ENCODE results near the gene TXNRD3. TPM values are rescaled to one million over a fixed set of nuclear protein-coding genes. Genes with fewer than 3 reads are reported as not detected.

TXNRD3 gene
- total RNA-seq, 4 donors from 2014 or later: 7.8 to 14.7 (median 9.4) TPM

DNA sequence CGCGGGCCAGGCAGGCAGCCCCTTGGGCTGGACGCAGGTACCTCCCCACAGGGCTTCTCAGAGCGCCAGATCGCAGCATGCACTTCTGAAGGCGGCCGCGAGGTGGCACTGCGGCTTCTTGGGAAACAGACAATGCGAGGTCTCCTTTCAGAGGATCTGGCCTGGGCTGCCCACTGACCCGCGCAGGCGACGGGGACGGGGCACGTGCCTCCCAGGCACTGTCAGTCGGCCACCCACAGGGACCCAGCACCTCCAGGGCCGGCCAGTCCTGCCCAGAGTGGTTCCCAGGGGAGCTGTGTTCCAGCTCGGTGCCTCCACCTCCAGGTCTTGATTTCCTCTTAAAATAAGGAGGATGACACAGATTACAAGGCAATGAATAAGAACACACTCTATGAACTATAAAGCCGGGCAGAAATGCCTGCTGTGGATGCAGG, 24.4 kb upstream of the TXNRD3 start:
- no peak for TF ChIP-seq POLR2A (IDR thresholded peaks at IDR 0.05)
- TF ChIP-seq, protein P1, sequence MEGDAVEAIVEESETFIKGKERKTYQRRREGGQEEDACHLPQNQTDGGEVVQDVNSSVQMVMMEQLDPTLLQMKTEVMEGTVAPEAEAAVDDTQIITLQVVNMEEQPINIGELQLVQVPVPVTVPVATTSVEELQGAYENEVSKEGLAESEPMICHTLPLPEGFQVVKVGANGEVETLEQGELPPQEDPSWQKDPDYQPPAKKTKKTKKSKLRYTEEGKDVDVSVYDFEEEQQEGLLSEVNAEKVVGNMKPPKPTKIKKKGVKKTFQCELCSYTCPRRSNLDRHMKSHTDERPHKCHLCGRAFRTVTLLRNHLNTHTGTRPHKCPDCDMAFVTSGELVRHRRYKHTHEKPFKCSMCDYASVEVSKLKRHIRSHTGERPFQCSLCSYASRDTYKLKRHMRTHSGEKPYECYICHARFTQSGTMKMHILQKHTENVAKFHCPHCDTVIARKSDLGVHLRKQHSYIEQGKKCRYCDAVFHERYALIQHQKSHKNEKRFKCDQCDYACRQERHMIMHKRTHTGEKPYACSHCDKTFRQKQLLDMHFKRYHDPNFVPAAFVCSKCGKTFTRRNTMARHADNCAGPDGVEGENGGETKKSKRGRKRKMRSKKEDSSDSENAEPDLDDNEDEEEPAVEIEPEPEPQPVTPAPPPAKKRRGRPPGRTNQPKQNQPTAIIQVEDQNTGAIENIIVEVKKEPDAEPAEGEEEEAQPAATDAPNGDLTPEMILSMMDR (IDR thresholded peaks at IDR 0.05): peak; percentile 77 to 99 (median 89)
- intact Hi-C loops (cut with DNase I): loop anchor here (10.0 kb wide), 1 partner anchor 305 kb away; the partner anchor contains the start of gene PLXNA1
- no peak overlapping the region for H3K27ac ChIP-seq

DNA sequence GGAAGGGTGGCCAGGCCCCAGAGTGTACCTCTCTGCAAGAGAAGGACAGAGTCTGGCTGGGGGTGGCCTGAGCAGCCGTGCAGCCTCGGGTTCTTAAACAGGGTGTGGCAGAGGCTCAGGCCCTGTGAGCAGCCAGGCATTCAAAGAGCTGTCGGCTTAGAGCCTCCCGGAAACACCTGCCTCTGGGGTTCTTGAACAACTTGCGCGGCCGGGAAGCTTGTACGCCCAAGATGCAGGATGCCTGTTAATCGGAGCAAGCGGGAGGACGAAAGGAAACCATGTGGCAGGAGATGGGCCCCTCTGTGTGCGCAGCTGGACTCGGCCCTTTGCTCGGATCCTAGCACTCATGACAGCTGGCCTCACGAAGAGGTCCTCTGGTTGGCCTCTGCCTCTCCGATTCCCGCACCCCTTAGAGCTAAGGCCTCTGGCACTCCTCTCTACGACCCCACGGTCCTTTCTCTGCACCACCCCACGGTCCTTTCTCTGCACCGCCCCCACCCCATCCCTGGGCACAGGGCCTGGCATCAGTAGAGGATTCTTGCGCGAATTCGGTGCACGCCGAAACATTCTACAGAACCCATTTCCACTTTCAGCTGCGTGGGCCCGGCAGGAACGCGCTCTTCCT, 23.9 kb upstream of the TXNRD3 start:
- WGBS, 2 donors: 23 to 35% methylated on average over 18 to 23 of the region's 30 CpGs
- TF ChIP-seq, protein P1 (IDR thresholded peaks at IDR 0.05): no peak
- no peak for TF ChIP-seq POLR2A (IDR thresholded peaks at IDR 0.05)
- intact Hi-C loops (cut with DNase I): loop anchor here (10.0 kb wide), 1 partner anchor 306 kb away; the partner anchor contains the start of gene PLXNA1
- no peaks in the 10 kb centered on the region for H3K36me3 ChIP-seq
- H3K9me3 ChIP-seq: peaks cover 0 to under 1% (median 0%) of the 10 kb centered on the region in 3 donors
- H3K27ac ChIP-seq: no peak overlapping the region
- DNase-seq: no peak
- H3K4me3 ChIP-seq: no peak overlapping the region
- H3K27me3 ChIP-seq: peaks cover 0 to 37% (median 0%) of the 10 kb centered on the region in 4 donors
- H3K4me1 ChIP-seq: peaks cover 0 to 19% (median 0%) of the 10 kb centered on the region in 3 donors

More for the DNA sequence above, 24.4 kb upstream of the TXNRD3 start:
- no peaks in the 10 kb centered on the region for H3K36me3 ChIP-seq
- H3K9me3 ChIP-seq: no peaks in the 10 kb centered on the region
- no peak overlapping the region for H3K4me3 ChIP-seq
- DNase-seq: peak; percentile 11
- H3K27me3 ChIP-seq: peaks cover 0 to 37% (median 0%) of the 10 kb centered on the region in 4 donors
- H3K4me1 ChIP-seq: peaks cover 0 to 24% (median 0%) of the 10 kb centered on the region in 3 donors
- 0% methylated on average over 1 of the region's 20 CpGs; no CpG with 5 or more reads in 1 of the 2 donors for WGBS, 2 donors

DNA sequence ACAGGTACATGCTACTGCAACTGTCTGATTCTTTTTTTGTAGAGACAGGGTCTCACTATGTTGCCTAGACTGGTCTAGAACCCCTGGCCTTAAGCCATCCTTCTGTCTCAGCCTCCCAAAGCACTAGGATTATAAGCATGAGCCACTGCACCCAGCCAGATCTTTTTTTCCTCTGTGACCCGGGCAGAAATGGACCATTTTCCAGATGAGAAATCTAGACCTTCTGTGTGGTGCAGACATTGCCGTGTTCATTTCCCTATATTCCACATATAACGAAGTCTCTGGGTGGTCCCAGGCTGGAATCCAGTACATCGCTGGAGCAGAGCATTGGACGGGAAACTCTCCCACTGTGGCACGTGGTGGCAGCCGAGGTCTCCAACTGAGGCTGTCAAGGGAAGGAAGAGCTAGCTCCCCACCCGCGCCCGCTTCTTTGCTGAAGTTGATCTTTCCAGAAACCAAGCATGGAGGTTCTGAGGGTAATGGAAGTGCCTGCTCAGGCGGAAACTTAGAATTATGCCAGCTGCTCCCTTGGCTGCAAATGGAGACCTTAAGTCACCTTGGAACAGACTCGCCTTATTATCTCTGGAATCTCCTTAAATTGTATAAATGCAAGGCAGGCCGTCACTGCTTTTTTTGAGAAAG, 23.1 kb upstream of the TXNRD3 start:
- 70 to 83% methylated on average over 7 to 12 of the region's 13 CpGs for WGBS, 2 donors
- DNase-seq: no peak
- H3K9me3 ChIP-seq: peaks cover 0 to 4% (median 0%) of the 10 kb centered on the region in 3 donors
- no peaks in the 10 kb centered on the region for H3K36me3 ChIP-seq
- intact Hi-C loops (cut with DNase I): loop anchor here (10.0 kb wide), 1 partner anchor 307 kb away; the partner anchor contains the start of gene PLXNA1
- no peak for TF ChIP-seq POLR2A (IDR thresholded peaks at IDR 0.05)
- TF ChIP-seq, protein P1 (IDR thresholded peaks at IDR 0.05): no peak
- H3K27me3 ChIP-seq: peaks cover 0 to 37% (median 0%) of the 10 kb centered on the region in 4 donors
- H3K4me3 ChIP-seq: no peak overlapping the region
- no peak overlapping the region for H3K27ac ChIP-seq
- peaks cover 0 to 13% (median 0%) of the 10 kb centered on the region in 3 donors for H3K4me1 ChIP-seq

GRCh38 chr3:126676919-126677705, 22.2 kb upstream of the TXNRD3 start:
- Histone ChIP-seq H3K4me3 (no peak overlapping the region), H3K4me1 (peaks cover 0 to 13% (median 0%) of the 10 kb centered on the region in 3 donors), H3K36me3 (no peaks in the 10 kb centered on the region), H3K9me3 (peaks cover 0 to 4% (median 0%) of the 10 kb centered on the region in 3 donors), H3K27ac (no peak overlapping the region), H3K27me3 (peaks cover 0 to 37% (median 0%) of the 10 kb centered on the region in 4 donors)
- DNase-seq: no peak
- intact Hi-C loops (cut with DNase I): loop anchor here (10.0 kb wide), 1 partner anchor 308 kb away; the partner anchor contains the start of gene PLXNA1
- 74 to 77% methylated on average over 7 of the region's 7 CpGs for whole genome bisulfite sequencing, 2 donors
- TF ChIP-seq, protein P1 (IDR thresholded peaks at IDR 0.05): no peak
